ENCODE data around the gene ACAD8. TPM values are rescaled to one million over a fixed set of nuclear protein-coding genes. Genes with fewer than 3 reads are reported as not detected.

The ACAD8 gene
- total and polyA plus RNA-seq, 2 of the 4 experiments (the other 2 are of a cell fraction) = 11.1 to 21.2 TPM

GRCh38 chr11:134233729-134234179 is 19.6 kb upstream of the ACAD8 start:
- Histone ChIP-seq H4K5ac (ENCODE audit: low read depth, low read length) (no peak overlapping the region), H2AFZ (replicated peaks; ENCODE audit: low read length, poor library complexity) (no peak overlapping the region), H3K9me3 (ENCODE audit: control insufficient read depth, insufficient read depth, low read length) (no peaks in the 10 kb centered on the region), H3K14ac (replicated peaks; ENCODE audit: low read depth, low read length) (no peak overlapping the region), H3K18ac (ENCODE audit: low read depth, low read length) (no peak overlapping the region), H3K23ac (ENCODE audit: low read depth, low read length) (no peak overlapping the region), H4K8ac (ENCODE audit: low read depth in 2 of 2, low read length in 2 of 2) (no peak overlapping the region), H3K27ac (ENCODE audit: insufficient read depth, low read length) (no peak overlapping the region), H3K4ac (ENCODE audit: low read depth, low read length) (no peak overlapping the region), H3K27me3 (ENCODE audit: control insufficient read depth, insufficient read depth, low read length) (no peaks in the 10 kb centered on the region), H3K79me1 (ENCODE audit: low read depth in 1 of 2, low read length in 2 of 2) (peaks cover 28 to 60% of the 10 kb centered on the region in 2 experiments), H2AK9ac (replicated peaks; ENCODE audit: low read depth, low read length, poor library complexity) (no peak overlapping the region), H3K9ac (ENCODE audit: low read depth, low read length) (no peak overlapping the region), H2BK20ac (ENCODE audit: low read depth, low read length) (no peak overlapping the region), H3K4me3 (ENCODE audit: insufficient read depth, low read depth, low read length) (no peak overlapping the region), H3K4me1 (ENCODE audit: control insufficient read depth, insufficient read depth, low read length) (no peaks in the 10 kb centered on the region), H2BK5ac (ENCODE audit: low read depth, low read length, poor library complexity, severe bottlenecking) (no peak overlapping the region), H2AK5ac (ENCODE audit: low read depth, low read length) (no peak overlapping the region), H3K9me1 (ENCODE audit: insufficient read depth, low read length) (peaks cover 7% of the 10 kb centered on the region; the same call in 1 of the 2 replicates), H3K36me3 (ENCODE audit: control insufficient read depth, insufficient read depth, low read length) (peaks cover 8% of the 10 kb centered on the region), H2BK120ac (ENCODE audit: low read depth, low read length) (no peak overlapping the region), H3K56ac (ENCODE audit: extremely low read depth, insufficient read depth, low read length) (no peak overlapping the region), H2BK15ac (ENCODE audit: low read depth, low read length) (no peak overlapping the region), H4K20me1 (ENCODE audit: insufficient read depth, low read length) (peaks cover 25% of the 10 kb centered on the region), H4K91ac (ENCODE audit: insufficient read depth, low read depth, low read length) (no peak overlapping the region), H3K4me2 (ENCODE audit: low read depth, low read length) (no peak overlapping the region)
- TF ChIP-seq NFE2L2 (IDR thresholded peaks at IDR 0.05; ENCODE audit: low read depth, low read length) (no peak), SMC3 (IDR thresholded peaks at IDR 0.05; ENCODE audit: low read depth, low read length) (no peak), POLR2A (IDR thresholded peaks at IDR 0.05; ENCODE audit: low read depth, low read length) (no peak), MAZ (IDR thresholded peaks at IDR 0.05; ENCODE audit: borderline replicate concordance, low read depth, low read length) (no peak), RFX5 (IDR thresholded peaks at IDR 0.05; ENCODE audit: low read depth, low read length) (no peak), MXI1 (IDR thresholded peaks at IDR 0.05; ENCODE audit: borderline replicate concordance, low read depth, low read length) (no peak), RAD21 (IDR thresholded peaks at IDR 0.05; ENCODE audit: low read length) (no peak), USF2 (IDR thresholded peaks at IDR 0.05; ENCODE audit: low read depth, low read length) (no peak)
- POLR2A ChIA-PET (ENCODE audit: unreplicated experiment) = no interaction called here
- intact Hi-C loops (cut with micrococcal nuclease) = no loop called here
- in situ Hi-C loops (cut with MboI; ENCODE audit: low sequenced_read_pairs) = no loop called here
- no peak for ATAC-seq (ENCODE audit: low read depth)
- no TSS peak for BruUV-seq (replicated peaks)
- CTCF ChIA-PET = interaction anchor here (2.1 kb wide), 1 partner anchor 27 kb away, joined by 5 read pairs; no protein-coding TSS in a partner anchor
- no CpG with 5 or more reads among the region's 4 CpGs for WGBS, 2 experiments (ENCODE audit: extremely low coverage in 2 of 2, insufficient read length in 1 of 2)
- no peak for DNase-seq
- dilution Hi-C loops (cut with HindIII; ENCODE audit: low sequenced_read_pairs, unreplicated experiment) = no loop called here

Measured in IMR-90 (cell line).